OCI-LY3 (cell line): Measurements from ENCODE around the gene ARL14EP.

ENCODE experiments used
- H2AFZ ChIP-seq: fragments of 200-600, 300-600 bp; shearing (Covaris generic); 2 replicates; pipeline ENCODE4 v1.6.0; 2014; ENCODE audit warnings: antibody characterized with exemption, low read depth, low read length
- H3K27ac ChIP-seq: fragments of 200-600, 300-600 bp; sonication (generic); 2 replicates; pipeline ENCODE4 v1.5.1; 2014; ENCODE audit warnings: mild to moderate bottlenecking, low read length, moderate library complexity, mixed read lengths
- H3K27me3 ChIP-seq: fragments of 200-600, 300-600 bp; sonication (generic); 2 replicates; pipeline ENCODE4 v1.6.1; 2014; ENCODE audit warnings: low read depth, low read length, mixed read lengths
- H3K36me3 ChIP-seq: fragments of 200-600, 300-600 bp; sonication (generic); replicated peaks from 2 replicates; pipeline ENCODE3; 2014; ENCODE audit warnings: low read depth, low read length, mixed read lengths
- H3K4me1 ChIP-seq: fragments of 300-600, 200-600 bp; sonication (generic); 2 replicates; pipeline ENCODE4 v1.6.1; 2014; ENCODE audit warnings: low read length, mixed read lengths
- H3K4me2 ChIP-seq: fragments of 200-600, 300-600 bp; sonication (generic); 2 replicates; pipeline ENCODE4 v1.6.1; 2014; ENCODE audit warnings: low read length, mixed read lengths
- H3K4me3 ChIP-seq: fragments of 300-600, 200-600 bp; sonication (generic); 2 replicates; pipeline ENCODE4 v1.5.1; 2014; ENCODE audit warnings: antibody characterized with exemption, mild to moderate bottlenecking, low read length, moderate library complexity
- H3K79me2 ChIP-seq: fragments of 300-600, 200-600 bp; shearing (Covaris generic); 2 replicates; pipeline ENCODE4 v1.6.1; 2014; ENCODE audit warnings: mild to moderate bottlenecking, low read length, mixed read lengths
- H3K9ac ChIP-seq: fragments of 300-600, 200-600 bp; shearing (Covaris generic); 2 replicates; pipeline ENCODE4 v1.6.0; 2014; ENCODE audit warnings: mild to moderate bottlenecking, low read length, moderate library complexity
- H3K9me3 ChIP-seq: fragments of 200-600, 300-600 bp; shearing (Covaris generic); 2 replicates; pipeline ENCODE4 v1.6.1; 2014; ENCODE audit warnings: low read length, mixed read lengths; ENCODE audit not compliant: insufficient read depth
- H4K20me1 ChIP-seq: fragments of 200-600, 300-600 bp; sonication (generic); 2 replicates; pipeline ENCODE4 v1.6.1; 2016; ENCODE audit warnings: low read length, mixed read lengths; ENCODE audit not compliant: insufficient read depth
- EZH2phosphoT487 ChIP-seq: fragments of 200-600 bp; shearing (Covaris generic); IDR thresholded peaks from 2 replicates; pipeline ENCODE4 v1.6.1; 2018; ENCODE audit warnings: antibody characterized with exemption, mixed run types, low read depth
- TF ChIP-seq, protein P1 (sequence below): fragments of 200-600, 300-600 bp; sonication (generic); IDR thresholded peaks from 2 replicates; pipeline ENCODE4 v1.5.1; 2014; ENCODE audit warnings: antibody characterized with exemption, low read length, low read depth

ARL14EP gene

GRCh38 chr11:30368394-30368793 lies 45.5 kb downstream of the ARL14EP start:
- Histone ChIP-seq H3K36me3 (no peaks in the 10 kb centered on the region), H3K4me2 (no peak overlapping the region), H3K27me3 (0 out of 2 replicates have a peak, but pooled peaks cover 3% of the 10 kb centered on the region), H3K9me3 (no peaks in the 10 kb centered on the region), H3K9ac (no peak overlapping the region), H3K4me3 (no peak overlapping the region), H3K4me1 (peaks cover 11% of the 10 kb centered on the region), H3K79me2 (no peaks in the 10 kb centered on the region), H2AFZ (no peak overlapping the region), H3K27ac (no peak overlapping the region), H4K20me1 (no peaks in the 10 kb centered on the region)
- TF ChIP-seq, protein P1, sequence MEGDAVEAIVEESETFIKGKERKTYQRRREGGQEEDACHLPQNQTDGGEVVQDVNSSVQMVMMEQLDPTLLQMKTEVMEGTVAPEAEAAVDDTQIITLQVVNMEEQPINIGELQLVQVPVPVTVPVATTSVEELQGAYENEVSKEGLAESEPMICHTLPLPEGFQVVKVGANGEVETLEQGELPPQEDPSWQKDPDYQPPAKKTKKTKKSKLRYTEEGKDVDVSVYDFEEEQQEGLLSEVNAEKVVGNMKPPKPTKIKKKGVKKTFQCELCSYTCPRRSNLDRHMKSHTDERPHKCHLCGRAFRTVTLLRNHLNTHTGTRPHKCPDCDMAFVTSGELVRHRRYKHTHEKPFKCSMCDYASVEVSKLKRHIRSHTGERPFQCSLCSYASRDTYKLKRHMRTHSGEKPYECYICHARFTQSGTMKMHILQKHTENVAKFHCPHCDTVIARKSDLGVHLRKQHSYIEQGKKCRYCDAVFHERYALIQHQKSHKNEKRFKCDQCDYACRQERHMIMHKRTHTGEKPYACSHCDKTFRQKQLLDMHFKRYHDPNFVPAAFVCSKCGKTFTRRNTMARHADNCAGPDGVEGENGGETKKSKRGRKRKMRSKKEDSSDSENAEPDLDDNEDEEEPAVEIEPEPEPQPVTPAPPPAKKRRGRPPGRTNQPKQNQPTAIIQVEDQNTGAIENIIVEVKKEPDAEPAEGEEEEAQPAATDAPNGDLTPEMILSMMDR: no peak
- TF ChIP-seq EZH2phosphoT487: no peak

DNA sequence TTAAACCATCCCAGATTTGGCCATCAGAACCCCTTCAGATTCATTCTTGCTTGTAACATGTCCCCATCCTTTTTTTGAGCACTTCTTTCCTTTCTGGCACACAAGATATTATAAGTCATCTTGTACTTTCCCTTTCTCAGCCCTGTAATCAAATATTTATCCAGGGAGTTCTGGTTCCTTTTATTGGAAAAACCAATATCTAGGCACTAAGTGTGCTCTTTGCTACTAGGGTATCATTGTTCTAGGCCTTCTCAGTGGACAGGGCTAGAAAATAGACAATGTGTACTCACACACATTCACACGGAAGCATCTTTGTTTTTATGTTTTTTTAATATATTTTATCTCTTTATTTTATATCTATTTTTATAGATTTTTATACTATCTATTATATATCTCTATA lies 47.3 kb downstream of the ARL14EP start:
- Histone ChIP-seq H3K4me3 (no peak overlapping the region), H2AFZ (no peak overlapping the region), H3K36me3 (no peaks in the 10 kb centered on the region), H3K27ac (no peak overlapping the region), H4K20me1 (no peaks in the 10 kb centered on the region), H3K4me1 (peaks cover 11% of the 10 kb centered on the region), H3K9me3 (no peaks in the 10 kb centered on the region), H3K79me2 (no peaks in the 10 kb centered on the region), H3K9ac (no peak overlapping the region), H3K27me3 (no peaks in the 10 kb centered on the region), H3K4me2 (no peak overlapping the region)
- TF ChIP-seq, protein P1: no peak
- no peak for TF ChIP-seq EZH2phosphoT487

- no peaks in the 10 kb centered on the region for H3K36me3 ChIP-seq
- no peak overlapping the region for H3K4me3 ChIP-seq
- H3K9ac ChIP-seq: no peak overlapping the region
- no peak overlapping the region for H3K4me2 ChIP-seq
- H3K27me3 ChIP-seq: 0 out of 2 replicates have a peak, but pooled peaks cover 4% of the 10 kb centered on the region
- no peak overlapping the region for H3K27ac ChIP-seq
- no peaks in the 10 kb centered on the region for H3K79me2 ChIP-seq
- no peaks in the 10 kb centered on the region for H3K9me3 ChIP-seq
- TF ChIP-seq, protein P1: no peak
- no peak for TF ChIP-seq EZH2phosphoT487
- no peaks in the 10 kb centered on the region for H3K4me1 ChIP-seq
- no peaks in the 10 kb centered on the region for H4K20me1 ChIP-seq
- no peak overlapping the region for H2AFZ ChIP-seq
Observed at GRCh38 chr11:30377347-30377746, 54.4 kb downstream of the ARL14EP start.

- no peak overlapping the region for H2AFZ ChIP-seq
- H3K4me3 ChIP-seq: no peak overlapping the region
- no peak for TF ChIP-seq EZH2phosphoT487
- TF ChIP-seq, protein P1: no peak
- no peaks in the 10 kb centered on the region for H3K9me3 ChIP-seq
- H3K27ac ChIP-seq: no peak overlapping the region
- no peaks in the 10 kb centered on the region for H3K79me2 ChIP-seq
- no peaks in the 10 kb centered on the region for H3K4me1 ChIP-seq
- H4K20me1 ChIP-seq: no peaks in the 10 kb centered on the region
- H3K4me2 ChIP-seq: no peak overlapping the region
- no peak overlapping the region for H3K9ac ChIP-seq
- H3K27me3 ChIP-seq: 0 out of 2 replicates have a peak, but pooled peaks cover 4% of the 10 kb centered on the region
- no peaks in the 10 kb centered on the region for H3K36me3 ChIP-seq
Observed at GRCh38 chr11:30380846-30381245, 57.9 kb downstream of the ARL14EP start.
